ENCODE measurements around the gene ELOVL2.

The ELOVL2 gene

DNA sequence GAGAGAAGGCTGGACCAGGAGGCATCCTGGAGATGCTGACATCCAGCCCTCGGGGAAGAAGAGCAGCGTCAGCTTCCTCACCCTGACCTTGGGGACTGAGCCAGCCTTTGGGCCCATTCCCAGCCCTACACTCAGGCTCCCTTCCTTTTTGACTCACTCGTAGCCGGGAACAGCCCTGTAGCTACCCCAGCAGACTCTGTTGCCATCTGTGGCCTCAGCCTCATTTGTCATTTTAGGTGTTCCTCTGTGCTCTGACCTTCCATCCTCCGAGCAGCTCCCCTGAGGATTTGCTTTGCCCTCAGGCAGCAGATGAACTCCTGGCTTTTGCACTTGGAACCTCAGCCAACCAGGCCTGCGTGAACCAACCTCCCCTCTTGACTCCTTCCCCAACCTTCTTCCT is 67.5 kb downstream of the ELOVL2 start:
- no peak for DNase-seq

DNA sequence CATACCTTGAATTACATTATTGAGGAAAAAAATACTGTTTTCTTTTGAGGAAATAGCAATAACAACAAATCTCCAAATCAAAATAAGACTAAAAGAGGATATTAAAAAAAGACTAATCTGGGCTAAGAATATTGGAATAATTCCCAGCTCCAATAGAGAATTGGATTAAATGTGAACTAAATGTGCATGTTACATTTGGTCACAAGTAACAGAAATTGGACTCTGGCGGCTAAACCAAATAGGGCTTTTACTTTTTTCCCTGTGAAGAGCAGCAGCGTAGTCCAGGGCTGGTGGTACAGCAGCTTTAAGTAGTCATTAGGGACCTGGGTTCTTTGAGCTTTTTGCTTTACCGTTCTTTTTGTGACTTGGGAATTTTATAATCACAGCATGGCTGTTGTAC is 71.9 kb downstream of the ELOVL2 start:
- no peak for DNase-seq

DNA sequence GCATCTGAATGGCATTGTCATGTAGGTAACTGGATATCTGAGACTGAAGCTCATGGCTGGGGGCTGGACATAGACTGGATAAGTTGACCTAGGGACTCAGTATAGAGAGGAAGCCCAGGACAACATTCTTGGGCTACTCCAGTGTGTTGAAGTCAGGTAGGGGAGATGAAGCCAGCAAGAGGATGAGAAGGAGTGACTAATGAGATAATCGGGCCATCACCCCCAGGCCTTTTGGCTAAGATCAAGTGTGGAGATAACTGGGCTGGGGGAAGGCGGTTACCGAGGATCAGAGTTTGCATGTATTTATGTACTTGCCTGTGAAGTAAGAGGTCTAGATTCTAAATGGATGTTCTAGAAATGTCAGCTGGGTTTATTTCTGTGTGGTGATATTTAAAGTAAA is 73.4 kb downstream of the ELOVL2 start:
- DNase-seq, result no peak

DNA sequence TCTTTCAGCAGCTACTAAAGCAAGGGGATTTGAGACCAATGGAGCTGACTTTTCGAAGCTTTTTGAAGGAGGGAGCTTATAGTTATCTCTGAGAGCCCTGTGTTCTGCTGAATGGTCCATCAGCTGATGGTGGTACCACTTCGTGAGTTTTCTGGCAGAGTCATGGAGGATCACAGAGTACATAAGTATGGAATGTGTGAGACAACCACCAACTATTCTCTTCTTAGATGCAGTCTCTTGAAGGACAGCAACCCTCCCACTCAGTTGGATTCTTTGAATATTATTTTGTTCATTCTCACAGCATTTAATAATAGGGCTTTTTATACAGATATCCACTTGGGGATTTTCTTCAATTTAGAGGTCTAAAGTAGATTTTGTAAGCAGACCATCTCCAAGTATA is 75.3 kb downstream of the ELOVL2 start:
- no peak for DNase-seq

DNA sequence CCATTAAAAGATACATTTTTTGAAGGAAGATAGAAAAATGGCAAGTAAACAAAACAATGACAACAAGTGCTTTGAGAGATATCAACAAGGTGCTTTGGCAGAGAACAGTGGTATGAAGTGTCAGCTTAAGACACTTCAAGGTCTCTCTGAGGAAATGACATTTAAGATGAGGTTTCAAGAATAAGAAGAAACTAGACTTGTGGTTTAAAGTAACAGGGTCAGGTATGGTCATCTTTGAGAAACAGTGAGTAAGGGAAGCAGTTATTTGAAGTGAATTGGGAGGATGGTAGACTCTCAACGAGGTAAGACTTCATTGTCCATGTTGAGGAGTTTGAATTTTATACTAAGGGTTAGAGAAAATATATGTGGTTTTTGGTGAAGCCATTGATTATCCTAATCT is 79.4 kb downstream of the ELOVL2 start:
- no peak for DNase-seq

DNA sequence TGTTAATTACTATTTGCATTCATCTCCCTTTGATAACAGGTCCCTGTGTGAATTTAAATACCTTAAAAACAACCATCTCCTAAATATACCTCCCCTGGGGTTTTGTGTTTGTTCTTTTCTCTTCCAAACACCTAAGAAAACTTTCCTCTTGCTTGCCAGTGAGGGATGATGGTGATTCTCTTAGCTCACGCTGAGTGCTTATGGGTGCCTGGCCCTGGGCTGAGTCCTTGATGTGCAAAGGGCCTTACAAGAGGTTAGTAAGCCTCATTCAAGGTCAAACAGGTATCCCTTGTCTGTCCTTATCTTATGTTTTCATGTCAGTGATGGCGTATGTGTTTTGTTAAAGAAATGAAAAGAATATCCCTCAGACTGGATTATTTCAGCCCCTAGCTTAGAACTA is 81.0 kb downstream of the ELOVL2 start:
- DNase-seq, result no peak

DNA sequence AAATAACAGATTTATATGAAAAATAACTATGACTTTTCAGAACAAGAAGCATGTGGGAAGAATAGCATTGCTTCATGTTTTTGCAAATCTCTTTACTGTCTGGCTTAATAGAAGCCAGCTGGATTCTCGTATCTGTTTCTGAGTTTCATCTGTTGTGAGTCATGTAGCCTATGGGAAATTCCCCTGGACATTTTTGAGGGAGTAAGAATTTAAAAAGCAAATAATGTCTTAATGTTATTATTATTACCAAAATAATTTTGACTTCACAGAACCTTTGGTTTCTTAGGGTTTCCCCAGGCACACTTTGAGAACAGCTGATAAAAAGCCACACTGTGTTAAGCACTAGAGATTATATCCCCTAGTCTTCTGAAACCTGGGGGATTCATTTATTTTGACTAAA is 81.4 kb downstream of the ELOVL2 start:
- no peak for DNase-seq

DNA sequence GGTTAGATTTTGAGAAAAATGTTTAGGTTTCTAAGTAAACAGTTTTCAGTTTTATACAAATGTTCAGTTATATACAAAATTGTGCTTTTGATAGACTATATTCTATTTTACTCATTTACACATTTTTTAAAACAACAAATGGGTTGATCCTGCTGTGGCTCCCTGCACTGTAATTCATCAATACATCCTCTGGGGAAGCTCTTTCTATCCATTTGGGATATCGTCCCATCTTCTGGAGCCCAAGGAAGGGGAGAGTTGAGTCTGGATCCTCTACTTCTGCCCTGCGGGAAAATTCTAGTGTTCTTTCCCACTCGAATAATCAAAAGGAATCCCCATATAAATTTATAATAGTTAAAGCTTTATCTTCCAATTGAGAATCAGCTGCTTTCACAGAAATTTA is 82.3 kb downstream of the ELOVL2 start:
- DNase-seq, result no peak

DNA sequence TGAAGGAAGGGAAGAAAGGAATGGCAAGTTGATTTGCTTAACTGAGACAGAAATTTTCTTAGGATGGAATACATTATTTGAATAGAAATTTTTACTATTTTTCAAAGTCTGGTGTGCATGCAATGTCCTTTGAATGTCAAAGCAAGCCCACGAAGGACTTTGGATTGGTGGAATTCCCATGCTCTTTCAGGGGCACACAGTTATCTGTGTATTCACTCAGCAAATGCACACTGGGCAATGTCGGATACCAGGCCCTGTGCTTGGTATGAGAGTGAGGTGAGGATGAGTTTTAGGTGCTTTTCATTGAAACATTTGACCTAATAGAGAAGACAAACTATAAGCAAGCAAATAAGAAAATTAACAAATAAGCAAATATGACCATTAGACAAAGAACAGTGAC is 83.9 kb downstream of the ELOVL2 start:
- DNase-seq, result no peak

DNA sequence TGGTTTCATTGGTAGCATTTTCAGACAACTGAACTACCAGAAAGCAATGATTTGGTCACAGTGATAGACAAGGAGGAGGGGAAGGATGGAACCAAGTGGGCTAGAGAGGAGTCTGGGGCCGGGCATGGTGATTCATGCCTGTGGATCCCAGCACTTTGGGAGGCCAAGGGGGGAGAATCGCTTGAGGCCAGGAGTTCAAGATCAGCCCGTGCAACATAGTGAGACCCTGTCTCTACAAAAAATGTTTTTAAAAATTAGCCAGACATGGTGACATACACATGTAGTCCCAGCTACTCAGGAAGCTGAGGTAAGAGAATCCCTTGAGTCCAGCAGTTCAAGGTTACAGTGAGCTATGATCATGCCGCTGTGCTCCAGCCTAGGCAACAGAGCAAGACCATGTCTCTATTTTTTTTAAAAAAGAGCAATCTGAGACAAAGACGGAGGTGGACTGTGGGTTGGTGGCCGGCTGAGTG is 86.7 kb downstream of the ELOVL2 start:
- DNase-seq, result no peak

DNA sequence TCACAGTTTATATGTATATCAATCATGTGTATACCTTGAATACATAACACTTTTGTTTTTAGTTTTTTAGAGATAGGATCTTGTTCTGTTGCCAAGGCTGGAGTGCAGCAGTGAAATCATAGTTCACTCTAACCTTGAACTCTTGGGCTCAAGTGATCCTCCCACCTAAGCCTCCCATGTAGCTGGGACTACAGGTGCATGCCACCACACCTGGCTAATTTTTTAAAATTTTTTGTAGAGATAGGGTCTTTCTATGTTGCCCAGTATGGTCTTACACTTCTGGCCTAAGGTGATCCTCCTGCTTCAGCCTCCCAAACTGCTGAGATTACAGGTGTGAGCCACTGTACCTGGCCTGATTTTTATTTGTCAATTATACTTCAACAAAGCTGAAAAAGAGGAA is 87.3 kb downstream of the ELOVL2 start:
- DNase-seq, result no peak

DNA sequence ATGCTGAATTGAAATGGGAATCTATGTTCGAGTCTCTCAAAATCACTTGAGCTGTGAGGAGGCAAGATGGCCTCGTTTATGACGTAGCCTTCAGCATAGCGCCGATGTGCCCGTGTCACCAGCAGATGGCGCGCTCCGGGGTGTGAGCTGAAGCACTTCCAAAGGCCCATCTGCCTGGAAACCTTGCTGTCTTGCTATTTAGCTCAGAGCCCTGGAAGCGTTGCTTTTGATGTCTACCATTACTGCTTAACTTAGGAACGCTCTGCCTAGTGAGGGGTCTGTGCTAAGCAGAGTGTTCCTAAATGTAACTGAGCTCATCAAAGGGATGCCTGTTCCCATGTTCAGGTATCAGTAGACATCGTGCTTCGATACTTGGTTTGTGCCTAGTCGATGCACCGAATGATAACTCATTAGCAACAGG is 89.5 kb downstream of the ELOVL2 start:
- DNase-seq, result no peak

DNA sequence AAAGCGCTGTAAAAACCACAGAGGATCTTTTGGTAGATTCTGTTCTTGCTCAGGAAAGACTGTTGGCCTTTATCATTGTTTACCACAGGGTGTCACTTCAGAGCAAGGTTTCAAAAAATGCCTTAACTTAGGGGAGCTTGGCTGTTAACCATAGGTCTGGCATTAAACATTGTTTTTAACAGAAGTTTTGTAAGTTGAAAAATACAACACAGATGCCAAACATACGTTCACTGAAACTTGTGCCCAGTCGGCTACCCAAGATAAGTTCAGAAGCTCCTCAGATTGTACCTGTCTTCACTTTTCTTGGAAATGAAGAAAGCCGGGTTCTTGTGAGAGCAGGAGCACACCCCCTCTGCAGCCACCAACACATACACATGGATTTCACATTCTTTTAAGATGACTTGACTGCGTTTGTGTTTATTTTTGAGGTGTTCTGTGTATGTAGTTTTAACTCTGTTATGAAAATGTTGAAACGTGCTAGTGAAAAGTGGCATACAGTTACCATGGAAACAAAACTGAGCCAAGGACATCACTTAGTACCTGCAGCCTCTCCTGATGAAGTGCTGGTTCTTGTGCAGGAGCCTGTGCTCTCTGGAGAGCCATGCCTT is 92.3 kb downstream of the ELOVL2 start:
- DNase-seq, result no peak

DNA sequence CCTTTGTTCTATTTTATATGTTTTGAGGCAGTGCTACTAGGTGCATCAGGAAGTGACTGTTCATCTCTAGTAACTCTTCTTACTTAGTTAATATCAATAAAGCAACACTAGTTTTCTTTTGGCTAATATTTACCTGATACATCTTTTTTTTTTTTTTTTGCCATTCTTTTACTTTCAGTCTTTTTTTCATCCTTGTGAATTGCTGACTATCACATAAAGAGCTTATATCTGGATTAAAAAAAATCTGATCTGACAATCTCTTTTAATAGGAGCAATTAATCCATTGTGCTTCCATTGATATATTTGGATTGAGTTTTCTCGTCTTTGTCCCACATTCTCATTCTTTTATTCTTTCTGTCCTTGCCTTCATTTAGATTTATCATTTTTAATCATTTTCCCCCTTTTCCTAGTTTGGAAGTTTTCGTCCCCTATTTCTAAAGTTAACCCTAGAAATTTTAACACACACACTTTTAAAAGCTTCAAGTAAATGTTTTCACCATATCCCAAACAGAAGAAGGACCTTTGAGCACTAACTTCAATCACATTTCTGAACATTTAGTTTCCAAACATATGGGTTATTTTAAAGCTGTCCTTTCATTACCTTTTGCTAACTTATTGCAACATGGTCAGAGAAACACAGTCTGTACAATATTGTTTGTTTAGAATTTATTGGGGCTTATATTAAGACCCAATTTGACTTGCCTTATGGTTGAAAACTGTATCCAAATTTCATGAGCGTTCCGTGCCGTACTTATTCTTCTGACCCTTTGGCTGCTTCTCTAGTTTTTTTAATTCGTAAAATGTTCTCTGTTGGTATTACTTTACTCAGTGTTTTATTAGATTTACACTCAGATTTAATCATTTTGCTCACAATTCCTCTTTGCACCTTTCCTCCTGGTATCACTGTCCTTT is 94.3 kb downstream of the ELOVL2 start:
- no peak for DNase-seq

DNA sequence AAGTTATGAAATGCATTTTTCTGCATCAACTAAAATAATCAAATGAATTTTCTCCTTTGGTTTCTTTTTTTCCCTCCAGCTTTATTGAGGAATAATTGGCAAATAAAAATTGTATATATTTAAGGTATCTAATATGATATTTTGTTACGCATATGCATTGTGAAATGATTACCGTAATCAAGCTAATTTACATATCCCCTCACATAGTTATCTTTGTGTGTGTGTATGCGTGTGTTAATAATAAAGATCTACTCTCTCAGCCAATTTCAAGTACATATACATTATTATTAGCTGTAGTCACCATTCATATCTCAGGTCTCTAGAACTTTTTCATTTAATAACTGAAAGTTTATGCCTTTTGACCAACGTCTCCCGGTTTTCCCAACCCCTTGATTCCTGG is 96.1 kb downstream of the ELOVL2 start:
- no peak for DNase-seq

DNA sequence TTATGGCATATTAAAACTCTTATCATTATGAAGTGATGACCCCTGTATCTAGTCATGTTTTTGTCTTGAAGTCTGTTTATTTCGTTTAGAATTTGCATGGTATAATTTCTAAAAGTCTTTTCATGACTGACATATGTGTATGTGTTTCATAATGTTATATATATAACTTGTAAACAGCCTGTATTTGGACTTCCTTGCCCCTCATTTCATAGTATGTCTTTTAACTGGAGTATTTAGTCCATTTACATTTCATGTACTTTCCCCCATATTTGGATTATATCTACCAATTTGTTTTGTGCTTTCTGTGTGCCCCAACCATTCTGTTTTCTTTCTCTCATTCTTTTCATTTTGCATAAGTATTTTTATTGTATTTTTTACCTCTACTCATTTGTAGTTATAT is 98.3 kb downstream of the ELOVL2 start:
- no peak for DNase-seq

DNA sequence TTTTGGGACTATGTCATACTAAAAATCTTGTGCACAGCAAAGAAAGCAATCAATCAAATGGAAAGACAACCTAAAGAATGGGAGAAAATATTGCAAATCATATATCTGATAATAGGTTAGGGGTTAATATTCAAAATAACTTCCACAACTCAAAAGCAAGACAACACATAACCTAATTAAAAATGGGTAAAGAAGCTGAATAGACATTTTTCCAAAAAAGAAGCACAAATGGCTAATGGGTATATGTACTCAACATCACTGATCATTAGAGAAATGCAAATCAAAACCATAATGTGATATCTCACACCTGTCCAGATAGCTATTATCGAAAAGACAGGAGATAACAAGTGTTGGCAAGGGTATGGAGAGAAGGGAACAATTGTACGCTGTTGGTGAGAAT is 104.3 kb downstream of the ELOVL2 start:
- DNase-seq, result no peak

DNA sequence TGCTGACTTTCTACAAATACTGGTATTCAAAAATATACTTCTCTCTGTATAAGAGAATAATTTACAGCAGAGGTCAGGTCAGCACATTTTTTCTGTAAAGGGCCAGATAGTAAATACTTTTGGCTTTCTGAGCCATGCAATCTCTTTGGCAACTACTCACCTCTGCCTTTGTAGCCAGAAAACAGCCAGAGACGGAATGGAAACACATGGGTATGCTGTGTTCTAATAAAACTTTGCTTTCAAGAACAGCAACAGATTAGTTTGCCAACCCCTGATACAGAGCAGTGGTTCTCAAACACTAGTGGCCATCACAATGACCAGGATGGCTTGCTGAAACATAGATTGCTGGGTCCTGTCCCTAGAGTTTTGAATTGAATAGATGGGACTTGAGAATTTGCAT is 111.0 kb downstream of the ELOVL2 start:
- no peak for DNase-seq

Measured in SIG-M5 (cell line).